Measurements from ENCODE around the gene ABTB2.

ABTB2 gene

DNA sequence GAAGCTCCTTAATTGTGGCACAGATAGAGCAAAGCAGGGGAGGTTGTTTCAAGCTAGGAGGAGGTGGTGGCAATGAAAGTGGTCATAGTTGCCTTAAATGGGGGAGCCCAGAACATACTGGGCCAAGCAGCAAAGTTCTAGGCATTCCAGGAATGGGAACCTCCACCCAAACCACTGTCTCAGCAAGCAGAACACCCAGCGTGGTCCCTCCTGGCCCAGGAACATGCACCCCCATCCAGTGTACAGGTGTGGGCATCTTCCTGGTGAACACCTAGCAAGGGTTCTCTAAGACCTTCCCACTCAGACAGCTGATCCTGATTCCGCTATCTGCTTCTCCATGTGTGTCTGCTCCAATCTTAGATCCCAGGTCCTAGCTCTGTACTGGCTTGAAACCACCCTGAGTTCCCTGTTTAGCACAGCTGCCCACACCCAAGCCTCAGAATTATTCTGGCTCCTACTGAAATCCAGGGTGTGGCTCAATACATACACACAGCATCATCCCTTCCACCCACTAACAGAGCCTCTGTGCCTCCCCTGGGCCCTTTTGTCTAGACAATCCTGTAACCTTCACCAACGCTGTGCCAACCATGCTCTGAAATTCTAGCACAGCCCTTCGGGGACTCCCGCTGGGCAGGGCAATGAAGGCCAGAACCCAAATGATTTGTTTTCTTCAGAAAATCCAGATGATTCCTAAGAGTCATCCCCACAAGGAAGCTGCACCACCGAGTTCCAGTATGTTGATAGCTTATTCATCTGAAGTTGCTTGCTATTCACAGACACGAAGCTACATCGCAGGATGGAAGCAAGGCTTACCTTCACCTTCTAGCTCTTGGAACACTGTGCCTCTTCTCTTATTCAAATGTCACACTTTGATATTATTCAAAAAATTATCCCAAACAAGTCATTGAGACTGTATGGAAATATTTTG is 76.6 kb downstream of the ABTB2 start:
- in situ Hi-C loops (cut with HindIII; ENCODE audit: low pct_unique_long_range_greater_than_20kb, low sequenced_read_pairs) = no loop called here
- no peak for DNase-seq (ENCODE audit: low read depth in 1 of 2, low spot score in 1 of 2)
- TF ChIP-seq JUND (IDR thresholded peaks at IDR 0.05; ENCODE audit: low read depth) = no peak

DNA sequence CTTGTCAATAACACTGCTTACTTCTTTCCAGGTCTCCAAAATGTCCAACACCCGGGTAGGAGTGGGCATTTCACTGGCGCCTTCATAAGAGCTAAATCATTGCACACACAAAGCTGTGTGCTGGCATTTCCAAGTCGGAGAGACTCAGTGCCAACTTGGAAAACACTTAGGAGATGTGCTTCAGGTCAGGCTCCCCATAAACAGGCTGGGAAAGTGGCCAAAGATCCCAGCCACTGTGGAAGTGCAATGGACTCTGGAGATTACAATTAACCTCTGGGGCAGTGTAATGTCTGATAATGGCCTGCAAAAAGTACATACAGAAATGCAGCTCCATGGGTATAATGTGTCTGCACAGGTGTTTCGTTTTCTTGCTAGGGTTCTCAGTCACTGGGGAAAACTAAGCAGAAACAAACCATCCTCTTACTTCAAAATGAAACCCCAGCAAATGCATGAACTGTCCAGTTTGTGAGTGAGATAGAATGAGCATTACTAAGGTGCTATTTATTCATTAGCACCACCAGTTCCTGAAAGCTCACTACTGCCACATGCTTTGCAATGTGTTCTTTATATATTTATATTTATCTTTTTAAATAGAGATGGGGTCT is 79.0 kb downstream of the ABTB2 start:
- in situ Hi-C loops (cut with HindIII; ENCODE audit: low pct_unique_long_range_greater_than_20kb, low sequenced_read_pairs) = no loop called here
- DNase-seq (ENCODE audit: low read depth in 1 of 2, low spot score in 1 of 2) = no peak
- no peak for TF ChIP-seq JUND (IDR thresholded peaks at IDR 0.05; ENCODE audit: low read depth)

DNA sequence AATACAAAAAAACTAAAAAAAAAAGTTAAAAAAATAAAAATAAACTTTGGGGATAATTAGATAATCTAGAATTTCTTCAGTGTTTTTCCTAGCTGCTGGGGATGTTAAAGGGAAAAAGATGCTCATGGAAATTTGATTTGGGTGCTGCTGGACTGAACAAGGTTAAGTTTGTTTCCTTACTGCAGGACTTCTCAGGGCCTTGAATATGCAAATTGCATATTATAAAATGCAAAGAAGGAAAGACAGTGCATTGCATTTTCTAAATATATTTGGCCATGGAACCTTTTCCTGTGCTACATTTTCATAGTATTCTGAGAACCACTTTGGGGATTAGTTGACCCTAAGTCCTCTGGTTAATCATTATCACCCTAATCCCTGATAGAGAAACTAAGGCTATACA is 79.6 kb downstream of the ABTB2 start:
- DNase-seq (ENCODE audit: low read depth in 1 of 2, low spot score in 1 of 2) = no peak
- in situ Hi-C loops (cut with HindIII; ENCODE audit: low pct_unique_long_range_greater_than_20kb, low sequenced_read_pairs) = no loop called here
- TF ChIP-seq JUND (IDR thresholded peaks at IDR 0.05; ENCODE audit: low read depth) = no peak

DNA sequence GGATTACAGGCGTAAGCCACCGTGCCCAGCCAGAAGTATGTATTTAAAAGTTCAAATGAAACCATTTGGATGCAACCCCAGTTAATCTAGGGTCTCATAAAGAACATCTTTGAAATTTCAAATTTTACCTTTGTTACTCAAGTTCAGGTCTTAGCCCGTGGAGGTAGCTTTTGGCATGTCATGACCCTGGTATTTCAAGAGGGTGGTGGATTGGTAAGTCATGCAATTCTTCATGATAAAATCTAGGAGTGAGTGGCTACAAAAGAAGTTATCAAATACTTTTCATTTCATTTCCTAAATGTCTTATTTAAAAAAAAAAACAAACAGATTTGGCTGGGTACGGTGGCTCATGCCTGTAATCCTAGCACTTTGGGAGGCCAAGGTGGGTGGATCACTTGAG is 80.6 kb downstream of the ABTB2 start:
- no peak for TF ChIP-seq JUND (IDR thresholded peaks at IDR 0.05; ENCODE audit: low read depth)
- DNase-seq (ENCODE audit: low read depth in 1 of 2, low spot score in 1 of 2) = no peak
- in situ Hi-C loops (cut with HindIII; ENCODE audit: low pct_unique_long_range_greater_than_20kb, low sequenced_read_pairs) = no loop called here

DNA sequence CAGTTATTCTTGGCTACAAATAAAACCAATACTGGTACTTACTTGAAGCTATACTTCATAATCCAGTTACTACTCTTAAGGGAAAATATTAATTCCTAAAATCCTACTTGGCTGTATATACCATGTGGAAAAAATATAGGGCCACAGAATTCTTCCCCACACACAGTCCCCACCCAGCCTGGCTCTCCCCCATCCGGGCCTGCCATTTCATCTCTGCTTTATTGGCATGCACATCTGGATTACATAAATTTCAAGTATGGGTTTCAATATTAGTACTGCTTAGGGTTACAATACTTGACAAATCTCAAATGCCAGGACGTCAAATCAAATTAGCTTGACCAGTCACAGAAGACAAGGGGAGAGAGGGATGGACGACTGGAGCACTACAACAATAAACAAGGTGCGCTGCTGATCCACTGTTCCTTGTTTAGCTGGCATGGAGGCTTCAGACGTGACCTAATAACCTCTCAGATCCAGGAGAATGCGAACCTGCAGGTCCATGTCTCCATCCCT is 81.4 kb downstream of the ABTB2 start:
- in situ Hi-C loops (cut with HindIII; ENCODE audit: low pct_unique_long_range_greater_than_20kb, low sequenced_read_pairs) = no loop called here
- no peak for DNase-seq (ENCODE audit: low read depth in 1 of 2, low spot score in 1 of 2)
- no peak for TF ChIP-seq JUND (IDR thresholded peaks at IDR 0.05; ENCODE audit: low read depth)

DNA sequence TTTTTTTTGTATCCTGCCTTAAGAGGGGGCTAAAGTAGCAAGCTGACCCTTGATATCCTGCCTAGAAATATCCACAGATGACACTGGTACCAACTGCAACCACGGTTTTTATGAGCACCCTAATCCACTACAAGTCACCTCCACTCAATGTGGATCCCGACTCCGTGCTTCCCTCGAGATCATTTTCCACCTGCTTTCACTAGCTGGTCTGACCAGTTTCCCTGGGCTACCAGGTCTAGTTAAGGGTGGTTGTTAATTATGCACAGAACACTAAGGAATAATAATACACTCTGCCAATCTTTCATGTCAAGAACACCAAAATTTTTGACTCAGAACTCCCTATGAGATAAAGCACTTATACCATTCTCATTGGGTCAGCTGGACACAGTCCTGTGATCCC is 82.3 kb downstream of the ABTB2 start:
- TF ChIP-seq JUND (IDR thresholded peaks at IDR 0.05; ENCODE audit: low read depth) = 0 out of 2 replicates have a peak, but pooled peaks have one; percentile 9
- in situ Hi-C loops (cut with HindIII; ENCODE audit: low pct_unique_long_range_greater_than_20kb, low sequenced_read_pairs) = no loop called here
- peak; percentile 57 to 86 for DNase-seq (ENCODE audit: low read depth in 1 of 2, low spot score in 1 of 2)

DNA sequence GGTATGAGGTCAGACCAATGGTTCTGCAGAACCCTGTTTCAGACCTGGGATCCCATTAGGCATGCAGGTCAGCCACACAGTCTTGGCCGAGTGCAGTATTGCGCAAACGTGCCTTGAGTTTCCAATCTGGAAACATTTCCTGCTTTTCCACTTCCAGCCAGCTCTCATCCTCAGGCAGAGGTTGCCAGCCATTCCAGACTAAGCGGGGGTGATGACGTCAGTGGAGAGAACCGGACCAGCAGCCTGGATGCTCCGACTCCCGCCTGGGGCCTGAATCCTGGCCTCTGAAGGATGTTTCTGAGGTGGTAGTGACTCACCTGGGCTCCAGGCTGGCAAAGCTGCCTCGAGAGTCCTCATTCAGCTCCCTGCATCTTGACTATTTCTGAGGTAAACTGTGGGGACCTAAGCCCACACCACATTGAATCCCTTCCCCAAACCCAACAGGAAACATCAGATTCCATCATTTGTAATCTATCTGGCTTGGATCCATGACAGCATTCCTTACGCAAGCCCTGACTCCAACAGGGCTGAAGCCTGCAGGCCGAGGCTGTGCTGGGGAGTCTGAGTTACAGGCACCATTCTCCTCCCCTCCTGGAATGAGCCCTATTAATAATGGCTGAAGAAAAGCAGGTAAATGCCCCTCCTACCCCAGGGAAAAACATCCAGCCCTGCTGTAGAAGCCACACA is 83.0 kb downstream of the ABTB2 start:
- in situ Hi-C loops (cut with HindIII; ENCODE audit: low pct_unique_long_range_greater_than_20kb, low sequenced_read_pairs) = no loop called here
- TF ChIP-seq JUND (IDR thresholded peaks at IDR 0.05; ENCODE audit: low read depth) = peak; percentile 97
- peak; percentile 90 to 100 for DNase-seq (ENCODE audit: low read depth in 1 of 2, low spot score in 1 of 2)

DNA sequence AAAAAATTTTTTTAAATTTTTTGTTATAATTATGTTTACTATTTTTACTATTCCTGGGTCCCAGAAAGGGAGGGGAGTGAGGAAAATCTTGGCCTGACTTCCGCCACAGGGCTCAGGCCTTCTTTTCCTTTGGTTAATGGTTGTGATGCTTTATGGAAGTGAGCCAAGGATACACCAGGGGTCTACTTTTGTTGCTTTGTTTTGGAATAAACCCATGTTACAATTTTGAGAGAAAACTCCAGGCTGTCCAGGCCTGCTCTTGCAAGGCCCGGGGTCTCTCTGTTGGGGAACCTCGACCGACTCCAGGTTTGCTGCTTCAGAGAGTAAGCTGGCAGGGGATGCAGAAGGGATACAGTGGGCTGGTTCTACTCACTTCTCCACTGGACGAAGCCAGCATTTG is 84.7 kb downstream of the ABTB2 start:
- no peak for DNase-seq (ENCODE audit: low read depth in 1 of 2, low spot score in 1 of 2)
- in situ Hi-C loops (cut with HindIII; ENCODE audit: low pct_unique_long_range_greater_than_20kb, low sequenced_read_pairs) = no loop called here
- no peak for TF ChIP-seq JUND (IDR thresholded peaks at IDR 0.05; ENCODE audit: low read depth)

DNA sequence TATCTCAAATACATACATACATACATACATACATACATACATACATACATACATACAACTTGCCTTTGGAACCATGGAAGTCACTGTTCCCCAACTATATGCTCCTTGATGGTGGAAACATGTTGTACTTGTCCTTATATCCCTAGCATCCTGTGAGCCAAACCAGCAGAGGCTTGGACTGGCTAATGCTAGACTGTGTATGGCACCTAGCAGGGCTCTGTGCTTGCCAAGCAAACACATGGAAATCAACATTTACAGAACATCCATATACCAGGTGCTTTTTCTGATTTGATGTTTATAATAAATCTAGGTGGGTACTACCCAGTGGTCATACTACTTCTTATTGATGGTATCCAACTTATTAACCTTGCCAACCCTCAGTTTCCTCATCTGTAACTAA is 86.1 kb downstream of the ABTB2 start:
- TF ChIP-seq JUND (IDR thresholded peaks at IDR 0.05; ENCODE audit: low read depth) = no peak
- no peak for DNase-seq (ENCODE audit: low read depth in 1 of 2, low spot score in 1 of 2)
- in situ Hi-C loops (cut with HindIII; ENCODE audit: low pct_unique_long_range_greater_than_20kb, low sequenced_read_pairs) = no loop called here

DNA sequence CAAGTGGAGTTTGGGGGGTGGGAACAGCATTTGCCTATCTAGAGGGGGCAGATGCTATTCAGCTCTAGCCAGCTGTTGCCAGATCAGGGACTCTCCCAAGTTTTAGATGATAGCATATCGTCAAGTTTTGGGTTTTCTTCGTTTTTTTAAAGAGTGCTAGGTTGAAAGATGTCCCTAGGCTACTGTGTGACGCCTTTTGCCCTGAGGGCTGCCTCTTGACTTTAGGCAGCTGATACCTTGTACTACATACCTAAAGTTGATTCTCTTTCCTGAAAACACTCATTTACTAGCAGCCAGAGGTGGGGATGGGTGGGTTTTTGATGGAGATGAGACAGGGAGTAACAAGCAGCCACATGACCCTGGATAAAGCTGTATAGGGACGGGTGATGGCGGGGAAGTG is 87.1 kb downstream of the ABTB2 start:
- no peak for DNase-seq (ENCODE audit: low read depth in 1 of 2, low spot score in 1 of 2)
- in situ Hi-C loops (cut with HindIII; ENCODE audit: low pct_unique_long_range_greater_than_20kb, low sequenced_read_pairs) = no loop called here
- TF ChIP-seq JUND (IDR thresholded peaks at IDR 0.05; ENCODE audit: low read depth) = no peak

DNA sequence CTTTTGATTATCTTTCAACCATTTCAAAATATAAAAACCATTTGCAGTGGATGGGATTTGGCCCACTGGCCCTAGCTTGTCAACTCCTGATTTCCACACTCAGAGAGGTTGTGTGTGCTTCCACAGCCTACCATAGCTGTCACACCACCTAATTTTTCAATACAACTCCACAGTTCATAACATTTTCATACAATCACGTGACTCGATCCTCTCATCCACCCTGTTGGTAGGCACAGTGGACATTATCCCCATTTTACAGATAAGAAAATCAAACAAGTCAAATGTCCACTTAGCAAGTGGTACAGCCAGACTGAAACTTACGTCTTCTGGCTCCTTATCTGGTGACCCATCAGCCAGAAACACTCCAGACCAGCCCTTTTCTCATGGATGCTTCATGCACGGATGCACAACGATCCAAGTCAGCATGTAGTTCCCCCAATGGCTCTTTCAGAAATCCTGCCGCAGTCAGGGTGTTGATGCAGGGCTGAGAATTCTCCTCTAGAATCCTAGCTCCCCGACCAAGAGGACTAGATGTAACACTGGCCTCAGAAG is 88.0 kb downstream of the ABTB2 start:
- DNase-seq (ENCODE audit: low read depth in 1 of 2, low spot score in 1 of 2) = no peak
- TF ChIP-seq JUND (IDR thresholded peaks at IDR 0.05; ENCODE audit: low read depth) = no peak
- in situ Hi-C loops (cut with HindIII; ENCODE audit: low pct_unique_long_range_greater_than_20kb, low sequenced_read_pairs) = no loop called here

DNA sequence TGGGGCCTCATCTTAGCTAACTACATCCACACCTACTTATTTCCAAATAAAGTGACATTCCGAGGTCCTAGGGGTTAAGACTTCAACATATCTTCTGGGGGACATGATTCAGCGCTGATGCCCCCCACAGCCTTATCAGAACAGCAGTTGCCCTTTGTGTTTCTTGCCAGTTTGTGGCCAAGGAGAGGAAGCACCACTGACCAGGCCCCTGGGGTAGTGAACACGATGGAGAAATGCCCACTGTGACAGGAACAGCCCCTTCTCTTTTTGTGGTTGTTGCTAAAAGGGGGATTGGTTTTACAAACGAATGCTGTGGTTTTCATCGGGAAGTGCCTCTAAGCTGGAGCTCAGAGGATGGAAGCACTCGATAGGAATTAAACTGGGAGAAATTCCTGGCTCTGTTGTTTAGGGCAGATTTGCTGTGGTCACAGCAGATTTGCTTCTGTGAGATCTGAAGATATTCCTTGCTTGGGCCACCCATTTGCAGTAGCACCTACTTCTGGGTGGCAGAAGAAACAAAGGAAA is 88.8 kb downstream of the ABTB2 start:
- no peak for DNase-seq (ENCODE audit: low read depth in 1 of 2, low spot score in 1 of 2)
- in situ Hi-C loops (cut with HindIII; ENCODE audit: low pct_unique_long_range_greater_than_20kb, low sequenced_read_pairs) = no loop called here
- TF ChIP-seq JUND (IDR thresholded peaks at IDR 0.05; ENCODE audit: low read depth) = no peak
